HG03135 (cell line): ENCODE measurements around the gene KCNK1.
"Not testable (repeated sequence)": the region's sequence is repeated elsewhere in the genome, so short reads cannot be mapped to it uniquely, and the experiment has no call there.

Experiments used
- ATAC-seq: cut with Tn5 transposase; IDR thresholded peaks from one replicate; pipeline ENCODE4 v1.9.1; 2021; ENCODE audit warnings: mild to moderate bottlenecking, moderate library complexity; ENCODE audit not compliant: unreplicated experiment

KCNK1 gene

GRCh38 chr1:233664804-233665574 is 51.1 kb downstream of the KCNK1 start:
- ATAC-seq: no peak

GRCh38 chr1:233665575-233666270 is 51.8 kb downstream of the KCNK1 start:
- ATAC-seq: no peak

GRCh38 chr1:233667741-233668140 is 53.8 kb downstream of the KCNK1 start:
- ATAC-seq: no peak

GRCh38 chr1:233668146-233668724 is 54.3 kb downstream of the KCNK1 start:
- ATAC-seq: no peak

- ATAC-seq: no peak
Measured at GRCh38 chr1:233668725-233669294, 54.9 kb downstream of the KCNK1 start.

- ATAC-seq: not testable (repeated sequence)
Measured at GRCh38 chr1:233670363-233670762, 56.5 kb downstream of the KCNK1 start.

GRCh38 chr1:233671286-233671685 is 57.4 kb downstream of the KCNK1 start:
- no peak for ATAC-seq

GRCh38 chr1:233672732-233673131 is 58.8 kb downstream of the KCNK1 start:
- ATAC-seq: no peak

- peak; percentile 45 for ATAC-seq
Measured at GRCh38 chr1:233673261-233673946, 59.5 kb downstream of the KCNK1 start.

- ATAC-seq: no peak
Measured at GRCh38 chr1:233673947-233674431, 60.1 kb downstream of the KCNK1 start.

- ATAC-seq: no peak
Measured at GRCh38 chr1:233675446-233675845, 61.5 kb downstream of the KCNK1 start.

- ATAC-seq: peak; percentile 92
Measured at GRCh38 chr1:233675893-233676292, 62.0 kb downstream of the KCNK1 start.

- ATAC-seq: no peak
Measured at GRCh38 chr1:233677690-233678354, 63.9 kb downstream of the KCNK1 start.

- no peak for ATAC-seq
Measured at GRCh38 chr1:233679030-233679429, 65.1 kb downstream of the KCNK1 start.

GRCh38 chr1:233679591-233680373 is 65.9 kb downstream of the KCNK1 start:
- no peak for ATAC-seq

- ATAC-seq: no peak
Measured at GRCh38 chr1:233681285-233681684, 67.4 kb downstream of the KCNK1 start.

- ATAC-seq: not testable (repeated sequence)
Measured at GRCh38 chr1:233686653-233687052, 72.7 kb downstream of the KCNK1 start.

GRCh38 chr1:233689017-233689747 is 75.3 kb downstream of the KCNK1 start:
- ATAC-seq: no peak

- ATAC-seq: no peak
Measured at GRCh38 chr1:233689748-233690254, 75.9 kb downstream of the KCNK1 start.
